HS-27A (cell line): ENCODE results near the gene RAB11FIP5.

Experiments used
- DNase-seq: peaks from one replicate; pipeline ENCODE4 v3.0.0-alpha.2; 2012; ENCODE audit warnings: low read depth, missing footprints

RAB11FIP5 gene

DNA sequence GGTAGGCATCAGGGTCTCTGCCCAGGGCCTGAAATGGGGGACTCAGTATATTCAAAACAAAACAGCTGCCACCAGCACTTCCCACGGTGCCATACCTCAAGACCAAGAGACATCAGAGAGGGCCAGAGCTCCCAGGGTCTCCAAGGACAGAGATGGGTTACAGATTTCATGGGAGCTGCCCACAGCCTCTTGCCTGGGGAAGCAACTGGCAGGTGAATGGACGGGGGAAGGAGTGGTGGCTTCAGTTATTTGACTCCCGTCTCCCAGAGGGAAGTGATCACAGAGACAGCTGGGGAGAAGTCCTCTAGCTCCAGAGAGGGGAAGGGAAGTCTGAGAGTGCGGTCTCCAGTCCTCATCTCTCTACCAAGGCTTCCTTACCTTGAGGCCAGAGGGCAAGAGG is 25.4 kb downstream of the RAB11FIP5 start:
- DNase-seq = no peak

- DNase-seq = no peak
These were observed 27.1 kb downstream of the RAB11FIP5 start for GRCh38 chr2:73085691-73086090.

GRCh38 chr2:73084971-73085370 is 27.8 kb downstream of the RAB11FIP5 start:
- no peak for DNase-seq

- DNase-seq = no peak
These were observed 28.6 kb downstream of the RAB11FIP5 start for GRCh38 chr2:73083886-73084800.

GRCh38 chr2:73082523-73083410 is 30.0 kb downstream of the RAB11FIP5 start:
- no peak for DNase-seq

DNA sequence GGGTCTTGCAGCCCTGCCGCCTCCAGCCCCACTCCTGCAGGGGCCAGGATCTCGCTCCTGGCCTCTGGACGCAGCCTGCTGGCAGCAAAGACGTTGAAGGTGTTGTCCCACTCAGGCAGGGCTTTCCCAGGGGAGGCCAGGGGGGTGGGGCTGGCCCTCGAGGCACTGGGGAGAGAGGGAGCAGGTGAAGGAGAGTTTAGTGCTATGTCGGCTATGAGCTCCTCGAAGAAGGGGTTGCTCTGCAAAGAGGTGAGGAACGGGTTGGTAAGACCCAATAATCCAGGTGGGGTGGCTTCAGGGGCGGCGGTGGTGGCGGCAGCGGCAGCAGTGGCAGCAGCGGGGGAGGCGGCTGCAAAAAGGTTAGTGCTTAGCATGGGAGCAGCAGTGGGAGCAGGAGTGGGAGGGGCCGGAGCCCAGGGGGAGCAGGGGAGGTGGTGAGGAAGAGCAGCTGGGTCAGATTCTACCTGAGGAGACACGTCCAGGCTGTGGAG is 31.5 kb downstream of the RAB11FIP5 start:
- DNase-seq = no peak

DNA sequence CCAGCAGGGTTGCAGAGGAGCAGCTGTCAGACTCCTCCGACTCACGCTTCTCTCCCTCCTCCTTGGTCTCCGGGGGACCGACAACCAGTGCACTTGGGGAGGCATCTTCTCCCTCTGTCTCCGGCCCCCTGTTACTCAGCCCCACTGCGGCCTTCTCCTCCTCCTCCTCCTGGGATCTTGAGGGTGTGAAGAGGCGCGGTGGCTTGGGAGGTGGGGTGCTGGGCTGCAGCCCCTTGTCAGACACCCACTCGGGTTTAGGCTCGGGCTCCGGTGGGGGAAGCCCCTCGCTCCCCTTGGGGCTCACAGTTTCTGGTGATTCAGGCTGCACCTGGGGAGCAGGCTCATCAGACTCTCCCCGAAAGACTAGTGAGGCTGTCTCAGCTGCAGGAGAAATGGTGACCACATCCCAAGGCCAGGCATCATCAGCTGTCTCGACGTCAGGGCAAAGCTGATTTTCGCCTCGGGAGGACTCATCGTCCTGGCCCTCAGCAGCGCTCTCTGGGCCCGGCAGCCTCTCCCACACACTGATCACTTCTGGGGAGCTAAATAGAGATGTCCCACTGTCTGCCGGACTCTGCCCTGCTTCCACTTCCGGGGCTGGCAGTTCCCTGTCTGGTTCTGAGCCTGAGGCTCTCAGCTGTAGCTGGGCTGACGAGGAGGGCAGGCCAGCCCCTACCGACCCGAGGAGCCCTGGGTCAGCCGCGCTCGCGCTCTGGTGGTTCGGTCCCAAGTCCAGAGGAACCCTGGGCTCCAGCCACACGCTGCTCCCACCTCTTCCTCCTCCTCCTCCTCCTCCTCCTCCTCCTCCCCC is 32.2 kb downstream of the RAB11FIP5 start:
- DNase-seq = no peak

GRCh38 chr2:73079636-73080035 is 33.1 kb downstream of the RAB11FIP5 start:
- no peak for DNase-seq

DNA sequence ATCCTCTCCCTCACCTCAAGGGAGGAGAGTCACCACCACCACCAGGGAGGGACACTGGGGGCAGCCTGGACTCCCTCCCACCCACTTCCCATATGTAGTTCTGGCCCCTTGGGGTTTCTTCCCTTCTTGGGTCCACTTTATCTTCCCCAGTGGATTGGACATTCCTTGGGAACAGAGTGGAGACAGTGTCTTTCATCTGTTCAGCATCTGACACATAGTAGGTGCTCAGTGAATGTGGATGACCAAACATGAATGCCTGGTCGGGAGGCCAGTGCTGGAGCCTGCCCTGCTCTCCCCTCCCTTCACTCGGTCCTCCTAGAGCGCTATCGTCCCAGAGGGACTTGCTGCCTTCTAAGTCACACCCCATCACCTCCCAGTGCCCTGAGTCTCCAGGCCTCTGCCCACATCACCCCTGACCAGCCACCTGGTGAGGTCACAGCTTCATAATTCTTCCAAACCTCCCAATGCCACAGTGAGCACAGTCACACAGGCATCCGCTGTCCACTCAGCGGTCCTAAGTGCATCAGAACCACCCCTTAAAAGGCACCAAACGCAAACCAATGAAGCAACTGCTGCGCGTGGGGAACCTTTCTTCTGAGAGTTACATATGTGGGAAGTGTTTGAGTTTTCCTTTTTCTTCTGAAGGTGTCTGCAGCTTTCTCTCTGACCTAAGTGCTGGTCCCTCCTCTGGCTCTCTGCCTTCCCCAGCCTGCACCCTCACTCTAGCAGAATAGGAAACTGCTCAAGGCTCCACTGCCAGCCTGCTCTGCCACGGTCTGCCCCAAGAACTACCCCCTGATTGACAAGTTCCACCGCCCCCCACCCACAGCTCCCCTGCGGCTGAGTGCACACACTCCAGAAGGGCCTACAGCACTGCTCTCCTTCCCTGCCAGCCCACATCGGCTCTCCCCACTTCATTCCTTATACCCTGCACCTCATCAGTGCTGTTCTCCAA is 34.0 kb downstream of the RAB11FIP5 start:
- DNase-seq = no peak

- no peak for DNase-seq
These were observed 35.3 kb downstream of the RAB11FIP5 start for GRCh38 chr2:73077424-73077795.

GRCh38 chr2:73076701-73077423 is 35.9 kb downstream of the RAB11FIP5 start:
- no peak for DNase-seq

GRCh38 chr2:73075477-73076373 is 37.0 kb downstream of the RAB11FIP5 start:
- no peak for DNase-seq

GRCh38 chr2:73074110-73075069 is 38.4 kb downstream of the RAB11FIP5 start:
- no peak for DNase-seq

DNA sequence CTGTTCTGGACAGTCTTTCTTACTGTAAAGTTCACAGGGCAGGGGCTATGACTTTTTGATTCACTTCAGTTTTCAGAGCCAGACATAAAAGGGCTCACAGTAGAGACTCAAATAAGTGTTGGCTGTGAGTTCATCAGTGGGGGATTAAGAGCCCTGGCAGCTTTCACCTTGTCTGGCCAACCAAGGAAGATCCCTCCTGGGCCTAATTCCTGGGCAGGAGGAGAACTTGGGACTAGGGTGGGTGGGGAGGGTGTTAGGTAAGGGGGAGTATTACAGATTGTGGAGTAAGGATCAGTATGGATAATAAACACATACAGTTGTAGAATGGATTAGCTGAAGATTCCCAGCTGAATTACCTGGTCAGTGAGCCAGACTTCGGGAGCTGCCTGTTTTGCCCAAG is 40.3 kb downstream of the RAB11FIP5 start:
- DNase-seq = no peak

- no peak for DNase-seq
These were observed 40.7 kb downstream of the RAB11FIP5 start for GRCh38 chr2:73072129-73072395.

- peak; percentile 48 for DNase-seq
These were observed 41.2 kb downstream of the RAB11FIP5 start, which contains the start of gene SFXN5 for GRCh38 chr2:73071360-73072128. Gene SFXN5, minus strand, starts transcription at chr2:73071712. Its CDS starts 7 bp downstream, at chr2:73071705.
